ES-I3 (cell line): Measurements from ENCODE around the gene RBM23.
"Not testable (repeated sequence)": the region's sequence is repeated elsewhere in the genome, so short reads cannot be mapped to it uniquely, and the experiment has no call there.

Experiments
- H3K36me3 ChIP-seq: 2 replicates; pipeline ENCODE4 v1.6.1; 2013; ENCODE audit warnings: mild to moderate bottlenecking, low read length, control low read depth, moderate library complexity; ENCODE audit not compliant: insufficient read depth
- H3K4me1 ChIP-seq: 2 replicates; pipeline ENCODE4 v1.6.1; 2013; ENCODE audit warnings: mild to moderate bottlenecking, control low read depth, low read length; ENCODE audit not compliant: insufficient read depth
- H3K9ac ChIP-seq: 2 replicates; pipeline ENCODE4 v1.6.1; 2013; ENCODE audit warnings: low read depth, mild to moderate bottlenecking, low read length, moderate library complexity
- H3K9me3 ChIP-seq: 2 replicates; pipeline ENCODE4 v1.6.1; 2013; ENCODE audit warnings: mild to moderate bottlenecking, low read length, moderate library complexity; ENCODE audit not compliant: control insufficient read depth, insufficient read depth

The RBM23 gene

DNA sequence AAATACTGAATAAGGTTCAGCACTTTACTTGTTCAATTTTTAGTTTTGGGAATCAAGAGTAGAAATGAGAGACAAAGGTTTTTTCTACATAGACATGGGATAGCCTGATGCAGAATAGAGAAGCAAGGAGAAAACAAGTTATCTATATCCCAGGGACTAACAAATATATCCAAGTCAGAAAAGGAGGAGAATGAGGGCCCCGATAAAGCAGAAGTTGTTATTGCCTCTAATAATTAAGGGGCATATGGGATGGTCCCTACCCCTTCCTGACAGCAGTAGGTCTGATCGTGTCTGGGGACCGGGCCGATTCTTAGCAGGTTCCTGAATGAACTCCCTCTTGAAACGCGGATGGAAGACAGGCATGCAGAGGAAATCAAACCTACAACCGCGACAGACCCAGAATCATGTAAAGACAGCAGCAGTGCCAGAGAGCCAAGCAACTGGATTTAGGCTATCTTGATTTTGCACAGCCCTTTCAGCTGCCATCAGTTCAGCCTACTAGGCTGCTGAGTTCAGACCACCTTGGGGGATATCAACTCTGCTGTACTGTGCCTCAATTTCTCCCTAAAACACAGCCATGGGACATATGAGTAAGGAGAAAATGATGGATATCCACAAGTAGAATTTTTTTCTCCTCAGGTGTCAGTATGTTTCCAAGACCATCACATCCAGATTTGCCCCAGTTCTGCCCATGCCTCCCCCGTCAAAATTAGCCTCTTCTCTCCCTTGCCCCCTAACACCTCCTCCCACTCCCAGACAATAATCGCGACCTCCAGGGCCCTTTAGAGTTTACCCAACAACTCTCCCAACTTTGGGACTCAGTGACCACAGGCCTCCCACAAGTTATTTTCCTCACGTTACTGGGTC lies 9.5 kb upstream of the RBM23 start:
- Histone ChIP-seq H3K36me3 (peaks cover 26% of the 10 kb centered on the region), H3K9ac (peak overlapping the region; percentile 83), H3K9me3 (no peaks in the 10 kb centered on the region), H3K4me1 (peaks cover 8% of the 10 kb centered on the region)

DNA sequence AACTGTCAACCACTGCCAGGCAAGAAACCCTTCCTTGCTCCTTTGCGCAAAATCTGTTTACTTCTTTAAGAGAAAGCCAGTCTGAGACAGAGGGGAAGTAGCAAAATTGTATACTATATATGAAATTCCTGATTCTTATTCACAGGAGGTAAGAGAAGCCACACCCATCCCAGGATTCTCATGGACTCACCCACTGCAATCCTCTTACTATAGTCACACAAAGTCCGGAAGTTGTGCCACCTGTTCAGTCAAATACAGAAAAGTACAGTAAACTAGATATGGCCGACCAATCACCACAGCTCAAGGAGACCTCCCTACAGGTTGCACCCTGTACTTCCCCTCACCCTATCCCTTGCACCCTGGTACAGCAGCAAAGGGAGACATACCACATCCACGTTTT lies 7.4 kb upstream of the RBM23 start:
- Histone ChIP-seq H3K4me1 (peaks cover 8% of the 10 kb centered on the region), H3K36me3 (peaks cover 31% of the 10 kb centered on the region), H3K9ac (no peak overlapping the region), H3K9me3 (no peaks in the 10 kb centered on the region)

- Histone ChIP-seq H3K9ac (no peak overlapping the region), H3K4me1 (peaks cover 8% of the 10 kb centered on the region), H3K9me3 (no peaks in the 10 kb centered on the region), H3K36me3 (peaks cover 31% of the 10 kb centered on the region)
These were observed 6.6 kb upstream of the RBM23 start for GRCh38 chr14:22925513-22925912.

DNA sequence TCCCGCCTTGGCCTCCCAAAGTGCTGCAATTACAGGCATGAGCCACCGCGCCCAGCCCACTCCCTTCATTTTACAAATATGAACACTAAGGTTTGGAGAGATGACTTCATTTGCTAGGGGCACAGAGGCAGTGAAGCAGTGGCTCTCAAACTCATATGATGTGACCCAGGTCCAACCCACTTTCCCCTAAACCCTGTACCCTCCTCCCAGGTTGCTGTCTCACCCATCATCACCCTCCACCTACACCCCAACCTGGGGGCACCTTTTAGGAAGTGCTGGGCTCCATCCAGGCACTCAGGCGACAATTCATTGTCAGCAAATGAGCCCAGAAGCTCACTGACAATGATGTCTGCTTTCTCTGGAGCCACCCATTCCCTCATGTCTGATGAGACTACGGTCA lies 4.8 kb upstream of the RBM23 start:
- H3K4me1 ChIP-seq, result peaks cover 17% of the 10 kb centered on the region
- H3K9ac ChIP-seq, result no peak overlapping the region
- no peaks in the 10 kb centered on the region for H3K9me3 ChIP-seq
- peaks cover 31% of the 10 kb centered on the region for H3K36me3 ChIP-seq

DNA sequence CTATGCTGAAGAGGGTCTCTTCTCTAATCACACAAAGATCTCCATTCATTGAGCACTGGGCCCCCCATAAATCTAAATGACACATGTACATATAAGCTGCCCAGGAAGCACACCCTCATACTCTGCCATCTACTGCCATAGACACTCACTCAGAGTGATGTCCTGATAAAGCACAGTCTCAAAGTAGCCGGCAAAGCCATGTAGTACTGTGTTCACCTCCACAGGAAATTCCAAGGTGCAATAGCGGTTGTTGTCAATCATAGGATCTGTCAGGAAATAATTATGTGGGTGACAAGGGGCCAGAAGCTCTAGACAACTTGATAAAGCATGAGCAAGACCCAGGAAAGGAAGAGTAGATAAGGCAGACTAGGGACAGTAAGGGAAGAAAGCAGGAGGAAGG lies 3.3 kb upstream of the RBM23 start:
- peaks cover 31% of the 10 kb centered on the region for H3K36me3 ChIP-seq
- no peaks in the 10 kb centered on the region for H3K9me3 ChIP-seq
- H3K9ac ChIP-seq, result no peak overlapping the region
- peaks cover 9% of the 10 kb centered on the region; the same call in 1 of the 2 replicates for H3K4me1 ChIP-seq

- Histone ChIP-seq H3K36me3 (peaks cover 21% of the 10 kb centered on the region), H3K9me3 (no peaks in the 10 kb centered on the region), H3K4me1 (peaks cover 9% of the 10 kb centered on the region; the same call in 1 of the 2 replicates), H3K9ac (no peak overlapping the region)
These were observed 1.7 kb upstream of the RBM23 start for GRCh38 chr14:22920697-22921096.

DNA sequence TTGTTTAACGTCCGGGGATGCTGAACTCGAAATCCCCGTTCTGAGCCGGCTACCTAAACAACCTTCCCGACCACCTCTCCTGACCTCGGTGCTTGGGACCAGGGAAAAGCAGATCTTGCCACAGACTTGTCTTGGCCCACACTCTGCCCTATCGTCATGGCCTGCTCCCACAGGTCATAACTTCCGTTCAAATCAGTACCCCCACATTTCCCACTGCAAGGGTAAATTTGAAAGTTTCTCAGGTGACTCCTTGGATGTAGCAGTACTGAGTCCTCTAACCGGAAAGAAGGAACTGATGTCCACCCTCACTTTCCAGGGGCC lies 612 bp upstream of the RBM23 start:
- peaks cover 9% of the 10 kb centered on the region; the same call in 1 of the 2 replicates for H3K4me1 ChIP-seq
- H3K36me3 ChIP-seq, result peaks cover 13% of the 10 kb centered on the region
- H3K9ac ChIP-seq, result peak overlapping the region; percentile 47
- H3K9me3 ChIP-seq, result no peaks in the 10 kb centered on the region

DNA sequence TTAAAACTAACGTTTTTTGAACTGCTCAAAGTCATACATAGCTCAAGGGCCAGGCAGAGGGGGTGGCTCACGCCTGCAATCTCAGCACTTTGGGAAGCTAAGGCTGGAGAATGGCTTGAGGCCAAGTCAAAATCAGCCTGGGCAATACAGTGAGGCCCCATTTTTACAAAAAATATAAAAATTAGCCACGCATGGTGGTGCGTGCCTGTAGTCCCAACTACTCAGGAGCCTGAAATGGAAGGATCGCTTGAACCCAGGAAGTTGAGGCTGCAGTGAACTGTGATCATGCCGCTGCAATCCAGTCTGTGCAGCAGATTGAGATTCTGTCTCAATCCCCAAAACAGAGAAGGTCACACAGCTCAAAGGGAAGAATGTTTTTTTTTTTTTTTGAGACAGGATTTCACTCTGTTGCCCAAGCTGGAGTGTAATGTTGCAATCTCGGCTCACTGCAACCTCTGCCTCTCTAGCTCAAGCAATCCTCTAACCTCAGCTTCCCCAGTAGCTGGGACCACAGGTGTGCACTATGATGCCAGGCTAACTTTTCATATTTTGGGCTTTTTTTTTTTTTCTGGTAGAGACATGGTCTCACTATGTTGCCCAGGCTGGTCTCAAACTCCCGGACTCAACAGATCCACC lies 2.9 kb downstream of the RBM23 start:
- Histone ChIP-seq H3K9ac (no peak overlapping the region), H3K9me3 (no peaks in the 10 kb centered on the region), H3K36me3 (no peaks in the 10 kb centered on the region), H3K4me1 (peaks cover 9% of the 10 kb centered on the region; the same call in 1 of the 2 replicates)

DNA sequence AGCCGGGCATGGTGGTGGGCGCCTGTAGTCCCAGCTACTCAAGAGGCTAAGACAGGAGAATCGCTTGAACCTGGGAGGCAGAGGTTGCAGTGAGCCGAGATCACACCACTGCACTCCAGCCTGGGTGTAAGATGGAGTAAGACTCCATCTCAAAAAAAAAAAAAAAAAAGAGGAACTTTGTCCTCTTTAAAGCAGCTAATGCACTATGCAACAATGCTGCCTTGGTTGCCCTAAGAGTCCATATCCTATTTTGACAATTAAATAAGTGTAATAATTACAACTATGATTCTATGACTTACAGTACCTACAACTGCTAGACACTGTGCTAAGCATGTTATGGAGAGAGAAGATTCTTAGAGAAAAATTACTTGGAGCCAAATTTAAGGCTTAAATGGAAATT lies 4.1 kb downstream of the RBM23 start:
- H3K9ac ChIP-seq, H3K4me1 ChIP-seq, H3K9me3 ChIP-seq, H3K36me3 ChIP-seq: not testable (repeated sequence)

GRCh38 chr14:22910916-22911315 lies 8.0 kb downstream of the RBM23 start:
- Histone ChIP-seq H3K36me3 (peaks cover 5% of the 10 kb centered on the region), H3K9ac (no peak overlapping the region), H3K9me3 (no peaks in the 10 kb centered on the region), H3K4me1 (no peaks in the 10 kb centered on the region)

- Histone ChIP-seq H3K4me1 (no peaks in the 10 kb centered on the region), H3K9me3 (no peaks in the 10 kb centered on the region), H3K36me3 (peaks cover 15% of the 10 kb centered on the region), H3K9ac (no peak overlapping the region)
These were observed 10.3 kb downstream of the RBM23 start for GRCh38 chr14:22908601-22909000.

GRCh38 chr14:22907429-22907828 lies 11.5 kb downstream of the RBM23 start:
- Histone ChIP-seq H3K9ac (no peak overlapping the region), H3K4me1 (no peaks in the 10 kb centered on the region), H3K9me3 (no peaks in the 10 kb centered on the region), H3K36me3 (peaks cover 15% of the 10 kb centered on the region)

GRCh38 chr14:22906073-22906472 lies 12.9 kb downstream of the RBM23 start:
- H3K36me3 ChIP-seq, result peaks cover 20% of the 10 kb centered on the region
- no peaks in the 10 kb centered on the region for H3K4me1 ChIP-seq
- H3K9me3 ChIP-seq, result no peaks in the 10 kb centered on the region
- no peak overlapping the region for H3K9ac ChIP-seq

DNA sequence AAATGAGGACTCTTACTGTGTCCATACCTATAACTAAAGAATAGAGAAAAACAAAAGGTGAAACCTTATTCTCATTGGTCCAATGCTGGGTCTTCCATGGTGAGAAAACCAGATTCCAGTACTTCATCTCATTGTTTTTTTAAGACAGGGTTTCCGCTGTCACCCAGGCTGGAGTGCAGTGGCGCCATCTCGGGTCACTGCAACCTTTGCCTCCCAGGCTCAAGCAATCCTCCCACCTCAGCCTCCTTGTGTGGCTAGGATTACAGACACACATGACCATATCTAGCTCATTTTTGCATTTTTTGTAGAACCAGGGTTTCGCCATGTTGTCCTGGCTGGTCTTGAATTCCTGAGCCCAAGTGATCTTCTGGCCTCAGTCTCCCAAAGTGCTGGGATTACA lies 13.3 kb downstream of the RBM23 start:
- H3K4me1 ChIP-seq, result no peaks in the 10 kb centered on the region
- no peaks in the 10 kb centered on the region for H3K9me3 ChIP-seq
- H3K9ac ChIP-seq, result no peak overlapping the region
- H3K36me3 ChIP-seq, result peaks cover 20% of the 10 kb centered on the region

- Histone ChIP-seq H3K9ac (no peak overlapping the region), H3K9me3 (no peaks in the 10 kb centered on the region), H3K4me1 (peaks cover 6% of the 10 kb centered on the region), H3K36me3 (peaks cover 20% of the 10 kb centered on the region)
These were observed 15.2 kb downstream of the RBM23 start for GRCh38 chr14:22903742-22904087.
